ENCODE measurements around the gene MYOCD.

Gene MYOCD

DNA sequence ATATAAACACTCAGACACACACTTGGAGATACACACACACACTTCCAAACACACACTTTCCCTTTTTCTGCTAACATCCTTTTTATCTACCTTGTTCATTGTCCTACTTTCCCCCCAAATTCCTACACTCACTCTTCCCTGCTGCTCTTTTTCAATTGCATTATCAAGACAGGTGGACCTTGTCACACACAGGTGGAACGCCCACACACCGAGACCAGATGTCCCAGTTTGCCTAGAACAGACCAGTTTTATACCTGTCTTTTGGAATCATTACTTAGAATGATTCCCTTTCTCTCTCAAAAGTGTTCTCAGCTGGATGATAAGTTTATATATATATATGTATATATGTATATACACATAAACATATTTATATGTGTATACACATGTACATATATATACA lies 72.9 kb downstream of the MYOCD start:
- TF ChIP-seq TAF1 (IDR thresholded peaks at IDR 0.05; ENCODE audit: borderline replicate concordance, insufficient read depth, low read length), result no peak
- no peak for TF ChIP-seq POLR2AphosphoS5 (IDR thresholded peaks at IDR 0.05; ENCODE audit: low read depth, low read length)
- TF ChIP-seq REST (IDR thresholded peaks at IDR 0.05; ENCODE audit: insufficient read depth in 1 of 2, low read depth in 2 of 2, low read length in 2 of 2), result no peak
- no peak for TF ChIP-seq FOXP2 (optimal IDR thresholded peaks at IDR 0.05; ENCODE audit: borderline replicate concordance, extremely low read depth, extremely low read length, insufficient read depth)
- no peak for TF ChIP-seq SIN3A (IDR thresholded peaks at IDR 0.05; ENCODE audit: borderline replicate concordance, insufficient read depth, low read length)

GRCh38 chr17:12739500-12739899 lies 73.8 kb downstream of the MYOCD start:
- TF ChIP-seq REST (IDR thresholded peaks at IDR 0.05; ENCODE audit: insufficient read depth in 1 of 2, low read depth in 2 of 2, low read length in 2 of 2), result no peak
- TF ChIP-seq SIN3A (IDR thresholded peaks at IDR 0.05; ENCODE audit: borderline replicate concordance, insufficient read depth, low read length), result no peak
- no peak for TF ChIP-seq FOXP2 (optimal IDR thresholded peaks at IDR 0.05; ENCODE audit: borderline replicate concordance, extremely low read depth, extremely low read length, insufficient read depth)
- no peak for TF ChIP-seq POLR2AphosphoS5 (IDR thresholded peaks at IDR 0.05; ENCODE audit: low read depth, low read length)
- no peak for TF ChIP-seq TAF1 (IDR thresholded peaks at IDR 0.05; ENCODE audit: borderline replicate concordance, insufficient read depth, low read length)

DNA sequence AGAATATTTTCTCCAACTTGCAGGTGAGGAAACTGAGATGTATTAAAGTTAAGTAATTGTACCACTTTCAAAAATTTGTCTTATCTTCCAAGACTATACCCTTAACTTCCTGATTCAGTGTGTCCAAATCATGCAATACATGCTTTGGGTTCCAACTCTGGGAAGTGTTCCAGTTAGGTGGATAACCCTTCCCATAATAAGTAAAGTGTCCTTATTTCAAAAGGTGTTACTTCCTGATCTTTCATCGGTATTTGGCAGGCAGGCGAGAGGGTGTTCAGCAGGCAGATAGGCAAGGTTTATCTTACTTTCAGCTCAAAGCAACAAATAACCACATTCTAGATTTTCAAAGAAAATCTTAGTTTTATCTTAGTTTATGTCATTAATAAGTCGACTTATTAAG lies 77.4 kb downstream of the MYOCD start:
- TF ChIP-seq TAF1 (IDR thresholded peaks at IDR 0.05; ENCODE audit: borderline replicate concordance, insufficient read depth, low read length), result no peak
- no peak for TF ChIP-seq POLR2AphosphoS5 (IDR thresholded peaks at IDR 0.05; ENCODE audit: low read depth, low read length)
- no peak for TF ChIP-seq REST (IDR thresholded peaks at IDR 0.05; ENCODE audit: insufficient read depth in 1 of 2, low read depth in 2 of 2, low read length in 2 of 2)
- TF ChIP-seq SIN3A (IDR thresholded peaks at IDR 0.05; ENCODE audit: borderline replicate concordance, insufficient read depth, low read length), result no peak
- TF ChIP-seq FOXP2 (optimal IDR thresholded peaks at IDR 0.05; ENCODE audit: borderline replicate concordance, extremely low read depth, extremely low read length, insufficient read depth), result no peak

DNA sequence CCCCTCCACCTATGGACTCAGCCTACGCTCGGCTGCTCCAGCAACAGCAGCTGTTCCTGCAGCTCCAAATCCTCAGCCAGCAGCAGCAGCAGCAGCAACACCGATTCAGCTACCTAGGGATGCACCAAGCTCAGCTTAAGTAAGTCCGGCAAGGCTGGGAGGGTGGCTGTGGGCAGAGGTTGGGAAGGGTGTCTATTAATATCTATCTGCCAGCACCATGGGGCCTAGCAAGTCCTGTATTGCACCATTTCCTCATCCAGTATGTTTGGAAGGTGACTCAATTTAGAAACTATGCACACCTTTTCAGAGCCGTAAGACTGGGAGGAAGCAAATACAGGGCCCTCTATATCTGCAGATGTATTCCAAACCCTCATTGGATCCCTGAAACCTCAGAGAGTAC lies 78.6 kb downstream of the MYOCD start:
- TF ChIP-seq REST (IDR thresholded peaks at IDR 0.05; ENCODE audit: insufficient read depth in 1 of 2, low read depth in 2 of 2, low read length in 2 of 2), result no peak
- no peak for TF ChIP-seq POLR2AphosphoS5 (IDR thresholded peaks at IDR 0.05; ENCODE audit: low read depth, low read length)
- TF ChIP-seq TAF1 (IDR thresholded peaks at IDR 0.05; ENCODE audit: borderline replicate concordance, insufficient read depth, low read length), result no peak

DNA sequence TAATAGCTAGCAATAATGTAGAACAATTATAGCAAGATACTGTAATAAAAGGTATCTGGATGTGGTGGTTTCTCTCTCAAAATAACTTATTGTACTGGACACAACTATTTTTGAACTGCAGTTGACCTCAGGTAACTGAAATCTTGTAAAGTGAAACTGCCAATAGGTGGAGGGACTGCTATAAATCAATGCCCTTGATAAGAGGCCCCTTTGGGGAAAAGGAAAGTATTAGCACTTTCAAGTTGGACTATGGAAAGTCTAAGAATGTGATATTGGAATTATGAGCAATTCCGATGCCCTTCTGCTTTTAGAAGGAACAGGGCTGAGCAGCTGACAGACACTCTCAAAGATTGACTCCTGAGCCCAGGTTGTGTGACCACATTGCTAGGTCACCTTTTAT lies 79.1 kb downstream of the MYOCD start:
- TF ChIP-seq FOXP2 (optimal IDR thresholded peaks at IDR 0.05; ENCODE audit: borderline replicate concordance, extremely low read depth, extremely low read length, insufficient read depth), result no peak
- no peak for TF ChIP-seq REST (IDR thresholded peaks at IDR 0.05; ENCODE audit: insufficient read depth in 1 of 2, low read depth in 2 of 2, low read length in 2 of 2)
- TF ChIP-seq TAF1 (IDR thresholded peaks at IDR 0.05; ENCODE audit: borderline replicate concordance, insufficient read depth, low read length), result no peak
- TF ChIP-seq SIN3A (IDR thresholded peaks at IDR 0.05; ENCODE audit: borderline replicate concordance, insufficient read depth, low read length), result no peak
- no peak for TF ChIP-seq POLR2AphosphoS5 (IDR thresholded peaks at IDR 0.05; ENCODE audit: low read depth, low read length)

Measured in PFSK-1 (cell line).